HG03196 (cell line): ENCODE measurements around the gene ETFDH.
"Not testable (repeated sequence)": the region's sequence is repeated elsewhere in the genome, so short reads cannot be mapped to it uniquely, and the experiment has no call there.

ENCODE experiments used
- ATAC-seq: cut with Tn5 transposase; IDR thresholded peaks from one replicate; pipeline ENCODE4 v1.9.1; 2021; ENCODE audit not compliant: unreplicated experiment

ETFDH gene

GRCh38 chr4:158676076-158676475, 4.0 kb downstream of the ETFDH start:
- ATAC-seq, result no peak

DNA sequence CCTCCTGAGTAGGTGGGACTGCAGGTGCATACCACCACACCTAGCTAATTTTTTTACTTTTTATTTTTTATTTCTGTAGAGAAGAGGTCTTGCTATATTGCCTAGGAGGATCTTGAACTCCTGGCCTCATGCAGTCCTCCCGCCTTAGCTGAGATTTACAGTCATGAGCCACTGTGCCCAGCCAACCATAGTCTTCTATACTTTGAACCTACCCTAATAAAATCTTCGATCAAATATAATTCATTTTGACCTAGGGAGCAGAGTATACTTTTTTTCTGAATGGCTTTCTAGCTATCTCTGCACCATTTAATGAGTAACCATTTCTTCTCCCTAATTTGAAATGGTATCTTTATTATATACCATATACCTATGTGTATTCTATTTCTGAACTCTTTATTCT, 6.7 kb downstream of the ETFDH start:
- no peak for ATAC-seq

DNA sequence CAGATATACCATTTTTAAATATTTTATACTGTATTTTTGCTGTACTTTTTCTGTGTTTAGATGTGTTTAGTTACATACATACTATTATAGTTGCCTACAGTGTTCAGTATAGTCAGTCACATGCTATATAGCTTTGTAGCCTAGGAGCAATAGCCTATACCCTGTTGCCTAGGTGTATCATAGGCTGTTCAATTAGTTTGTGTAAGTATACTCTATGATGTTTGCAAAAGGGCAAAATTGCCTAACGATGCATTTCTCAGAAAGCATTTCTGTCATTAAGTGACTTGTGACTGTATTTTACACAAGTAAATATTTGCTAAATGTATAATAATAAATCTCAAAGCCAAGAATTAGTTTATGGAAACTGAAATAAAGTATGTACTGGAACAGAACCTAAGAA, 9.5 kb downstream of the ETFDH start:
- ATAC-seq, result no peak

- ATAC-seq, result no peak
Measured at GRCh38 chr4:158682066-158682465, 10.0 kb downstream of the ETFDH start.

- no peak for ATAC-seq
Measured at GRCh38 chr4:158688813-158689212, 16.7 kb downstream of the ETFDH start.

DNA sequence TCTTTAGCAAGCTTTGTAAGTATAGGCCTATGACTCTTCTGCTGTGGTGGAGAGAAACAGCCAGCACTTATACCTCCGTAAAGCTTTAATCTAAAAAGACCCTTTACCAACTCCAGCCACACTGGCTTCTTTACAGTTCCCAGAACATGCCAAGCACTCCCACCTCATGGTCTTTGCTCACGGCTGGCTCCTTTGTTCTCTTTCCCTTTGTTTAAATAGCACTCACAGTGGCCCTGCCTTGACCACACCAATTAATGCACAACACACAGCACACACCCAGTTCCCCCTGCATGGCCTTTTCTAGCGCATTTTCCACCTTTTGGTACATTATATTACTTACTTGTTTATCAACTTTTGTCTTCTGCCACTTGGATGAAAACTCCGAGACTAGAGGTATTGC, 32.2 kb downstream of the ETFDH start:
- no peak for ATAC-seq

- ATAC-seq, result no peak
Measured at GRCh38 chr4:158710814-158711213, 38.7 kb downstream of the ETFDH start.

DNA sequence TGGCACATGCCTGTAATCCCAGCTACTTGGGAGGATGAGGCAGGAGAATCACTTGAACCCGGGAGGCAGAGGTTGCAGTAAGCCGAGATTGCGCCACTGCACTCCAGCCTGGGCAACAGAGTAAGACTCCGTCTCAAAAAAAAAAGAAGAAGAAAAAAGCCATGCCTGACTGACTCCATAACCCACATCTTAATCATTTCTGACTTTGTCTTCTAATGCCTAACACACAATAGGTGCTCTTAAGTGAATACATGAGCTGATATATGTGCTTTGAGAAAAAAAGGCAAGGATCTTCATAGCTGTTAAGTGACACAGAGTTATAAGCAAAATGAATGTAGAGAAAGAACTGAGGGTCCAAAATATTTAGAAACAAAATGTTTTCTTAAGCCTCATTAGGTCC, 40.5 kb downstream of the ETFDH start:
- ATAC-seq, result not testable (repeated sequence)

DNA sequence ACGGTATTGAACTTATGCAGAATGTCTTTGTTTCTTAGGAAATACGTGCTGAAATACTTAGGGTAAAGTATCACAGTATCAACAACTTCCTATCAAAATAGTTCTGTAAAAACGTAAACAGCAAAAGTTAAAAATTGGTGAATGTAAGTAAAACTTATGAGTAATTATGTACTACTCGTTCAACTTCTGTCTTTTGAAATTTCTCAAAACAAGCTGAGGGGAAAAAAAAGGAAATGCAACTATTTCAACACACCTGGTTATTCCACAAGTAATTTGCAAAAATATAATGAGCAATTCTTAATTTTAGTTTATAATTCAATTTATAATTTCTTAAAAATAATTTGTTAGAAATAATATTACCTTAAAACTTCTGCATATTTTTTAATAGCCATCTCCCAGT, 42.8 kb downstream of the ETFDH start:
- no peak for ATAC-seq

GRCh38 chr4:158715802-158716201, 43.7 kb downstream of the ETFDH start:
- ATAC-seq, result no peak

- ATAC-seq, result no peak
Measured at GRCh38 chr4:158721680-158722079, 49.6 kb downstream of the ETFDH start.

- ATAC-seq, result no peak
Measured at GRCh38 chr4:158722291-158722916, 50.3 kb downstream of the ETFDH start.

GRCh38 chr4:158722917-158723793, 51.1 kb downstream of the ETFDH start, which contains the start of gene PPID:
Gene PPID (minus strand): TSS chr4:158723396. CDS start chr4:158723288, 108 bp downstream.
- peak; percentile 96 for ATAC-seq

DNA sequence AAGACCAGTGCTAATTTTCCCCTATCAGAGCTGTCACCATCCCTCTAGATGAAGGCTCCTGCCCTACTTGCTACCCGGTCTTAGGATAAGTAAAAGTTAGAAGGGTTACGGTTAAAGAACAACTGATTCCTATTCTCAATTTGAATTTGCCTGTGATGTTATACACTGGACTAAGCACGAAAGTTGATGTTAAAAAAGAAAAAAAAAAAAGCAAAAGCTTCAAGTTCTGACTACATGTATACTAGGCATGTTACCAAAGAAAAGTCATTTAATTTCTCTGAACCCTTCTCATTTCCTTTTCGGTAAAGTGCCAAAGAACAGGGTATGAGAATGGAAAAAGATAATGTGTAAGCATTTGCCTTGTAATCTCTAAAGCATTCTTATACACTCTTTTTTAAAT, 52.5 kb downstream of the ETFDH start:
- no peak for ATAC-seq

DNA sequence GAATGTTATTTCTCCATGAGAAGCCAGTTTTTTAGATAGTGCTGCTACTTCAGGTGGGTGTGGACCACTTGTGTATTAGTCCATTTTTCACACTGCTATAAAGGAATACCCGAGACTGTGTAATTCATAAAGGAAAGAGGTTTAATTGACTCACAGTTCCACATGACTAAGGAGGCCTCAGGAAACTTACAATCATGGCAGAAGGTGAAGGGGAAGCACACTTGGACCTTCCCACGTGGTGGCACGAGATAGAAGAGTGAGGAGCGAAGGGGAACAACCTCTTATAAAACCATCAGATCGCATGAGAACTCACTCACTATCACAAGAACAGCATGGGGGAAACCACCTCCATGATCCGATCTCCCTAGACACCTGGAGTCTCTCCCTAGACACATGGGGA, 54.5 kb downstream of the ETFDH start:
- no peak for ATAC-seq

GRCh38 chr4:158728236-158728635, 56.1 kb downstream of the ETFDH start:
- ATAC-seq, result no peak

DNA sequence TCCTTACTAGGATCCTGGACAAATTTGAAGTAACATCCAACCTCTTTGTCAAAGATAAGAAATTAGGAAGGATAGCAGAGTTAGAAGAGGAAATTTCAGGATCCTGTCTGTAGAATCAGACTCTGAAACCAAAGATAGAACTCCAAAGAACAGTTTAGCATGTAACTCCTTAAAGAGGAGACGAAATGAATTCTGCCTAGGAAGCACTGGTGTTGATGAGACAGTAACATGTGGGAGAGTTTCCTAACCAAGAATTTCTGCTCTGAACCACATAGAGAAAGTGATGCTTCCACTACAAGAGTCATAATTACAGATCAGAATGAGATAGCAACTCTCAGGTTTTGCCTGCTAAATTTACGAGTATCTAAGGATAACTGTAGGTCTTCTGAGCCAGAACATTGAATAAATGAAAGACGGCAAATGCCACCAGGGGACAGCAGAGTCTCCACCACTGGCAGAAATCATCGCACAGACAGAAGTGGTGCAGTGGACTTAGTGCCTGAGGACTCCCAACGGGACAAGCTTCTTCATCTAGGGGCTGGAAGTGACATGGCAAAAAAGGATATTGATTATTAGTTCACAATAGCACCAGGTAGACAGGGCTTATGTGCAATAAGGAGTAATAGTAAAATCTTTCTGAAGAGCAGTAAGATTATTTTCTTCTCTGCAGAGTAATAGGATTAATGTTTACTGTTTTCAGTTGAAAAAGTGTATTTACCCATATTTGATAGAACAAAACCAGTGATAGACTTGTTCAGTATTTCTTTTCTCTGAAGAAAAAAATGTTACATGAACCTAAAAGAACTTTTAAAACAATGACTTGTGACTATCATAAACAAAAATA, 57.8 kb downstream of the ETFDH start:
- ATAC-seq, result peak; percentile 89

DNA sequence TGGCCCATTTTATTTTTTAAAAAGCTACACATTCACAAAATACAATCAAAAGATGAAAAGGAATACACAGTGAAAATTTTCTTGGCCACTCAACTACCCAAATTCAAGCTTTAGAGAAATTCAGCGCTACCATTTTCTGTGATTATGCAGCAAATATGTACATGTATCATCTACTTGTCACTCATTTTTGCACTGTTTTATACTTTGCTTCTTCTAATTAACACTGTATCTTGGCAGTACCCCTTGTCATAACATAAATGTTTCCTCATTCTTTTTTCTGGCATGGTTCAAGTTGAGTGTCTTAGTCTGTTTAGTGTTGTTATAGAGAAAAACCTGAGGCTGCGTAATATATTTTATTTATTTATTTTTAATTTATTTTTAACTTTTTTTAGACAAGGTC, 66.8 kb downstream of the ETFDH start:
- no peak for ATAC-seq

- no peak for ATAC-seq
Measured at GRCh38 chr4:158739600-158739999, 67.5 kb downstream of the ETFDH start.

DNA sequence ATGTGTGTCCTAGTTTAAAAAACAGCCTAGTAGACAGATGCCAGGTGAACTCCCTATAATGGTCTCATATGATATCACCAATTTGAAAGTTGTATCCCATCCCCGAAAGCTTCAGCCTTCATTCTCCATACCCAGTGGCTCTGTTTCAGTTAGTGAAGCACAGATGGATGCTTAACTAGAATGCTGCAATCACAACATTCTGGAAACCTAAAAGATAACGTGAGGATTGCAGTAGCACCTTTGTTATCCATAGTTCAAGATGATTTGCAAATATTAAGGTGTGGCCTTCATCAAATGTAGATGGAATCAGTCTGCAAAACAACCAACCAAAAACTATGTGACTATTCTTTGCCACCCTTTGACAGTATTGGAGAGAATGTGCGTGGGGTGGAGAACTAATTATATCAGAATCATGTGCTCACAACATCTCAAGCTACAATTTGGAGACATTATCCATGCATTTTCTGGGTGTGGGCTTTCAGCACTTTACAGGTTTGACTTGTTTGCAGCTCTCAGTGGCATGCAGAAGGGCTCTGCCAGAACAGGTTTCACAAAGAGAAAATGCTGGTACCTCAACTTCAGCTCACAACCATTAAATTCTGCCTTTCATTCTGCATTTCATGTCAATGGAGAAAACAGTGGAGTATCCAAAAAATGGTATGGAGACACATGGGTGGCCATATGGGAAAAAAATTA, 69.4 kb downstream of the ETFDH start:
- ATAC-seq, result no peak

GRCh38 chr4:158746537-158746936, 74.4 kb downstream of the ETFDH start:
- ATAC-seq, result not testable (repeated sequence)
